GM18511 (cell line): ENCODE measurements around the gene TASP1.

ENCODE experiments used
- ATAC-seq: cut with Tn5 transposase; IDR thresholded peaks from one replicate; pipeline ENCODE4 v1.9.1; 2021; ENCODE audit warnings: mild to moderate bottlenecking, moderate library complexity; ENCODE audit not compliant: unreplicated experiment

TASP1 gene

DNA sequence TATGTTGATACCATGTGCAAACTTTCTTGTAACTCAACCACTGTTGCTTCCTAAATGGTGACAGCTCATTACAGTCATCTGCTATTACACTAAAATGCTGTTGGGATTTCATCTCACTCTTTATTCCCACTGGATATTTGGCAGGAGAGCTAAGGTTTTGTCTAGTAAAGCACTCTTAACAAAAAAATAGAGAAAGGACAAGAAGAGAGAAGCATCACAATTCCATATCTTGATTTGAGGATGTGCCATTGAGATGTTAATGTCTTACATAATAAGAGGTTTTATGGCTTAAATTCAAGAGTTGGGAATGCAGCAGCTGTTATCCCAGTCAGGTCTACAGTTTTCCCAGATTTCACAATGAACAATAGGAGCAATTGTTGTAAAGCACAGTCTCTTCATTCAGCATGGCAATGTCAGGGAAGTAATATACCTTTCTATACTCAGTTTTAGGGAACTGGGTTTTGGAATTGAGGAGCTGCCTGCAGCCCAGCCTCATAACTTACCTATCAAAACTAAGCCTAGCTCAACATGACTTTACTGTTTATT, 282.7 kb downstream of the TASP1 start:
- ATAC-seq = no peak

DNA sequence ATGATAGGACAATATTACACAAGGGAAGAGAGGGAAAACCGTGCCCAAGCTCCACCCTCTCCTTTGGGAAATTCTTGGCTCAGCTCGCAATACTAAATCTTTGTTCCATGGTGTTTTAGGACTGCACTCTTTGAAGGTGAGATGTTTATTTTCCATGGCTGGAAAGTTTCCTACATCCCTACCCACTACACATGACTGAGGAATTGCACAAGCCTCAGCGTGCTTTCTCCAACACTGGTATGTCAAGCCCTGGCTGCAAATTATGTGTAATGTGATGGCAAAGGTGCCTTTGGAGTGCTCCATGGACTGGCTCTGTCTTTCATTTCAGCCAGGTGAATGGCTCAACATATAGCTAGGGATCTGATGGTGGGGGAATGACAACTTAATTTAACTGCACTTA, 283.3 kb downstream of the TASP1 start:
- ATAC-seq = no peak

DNA sequence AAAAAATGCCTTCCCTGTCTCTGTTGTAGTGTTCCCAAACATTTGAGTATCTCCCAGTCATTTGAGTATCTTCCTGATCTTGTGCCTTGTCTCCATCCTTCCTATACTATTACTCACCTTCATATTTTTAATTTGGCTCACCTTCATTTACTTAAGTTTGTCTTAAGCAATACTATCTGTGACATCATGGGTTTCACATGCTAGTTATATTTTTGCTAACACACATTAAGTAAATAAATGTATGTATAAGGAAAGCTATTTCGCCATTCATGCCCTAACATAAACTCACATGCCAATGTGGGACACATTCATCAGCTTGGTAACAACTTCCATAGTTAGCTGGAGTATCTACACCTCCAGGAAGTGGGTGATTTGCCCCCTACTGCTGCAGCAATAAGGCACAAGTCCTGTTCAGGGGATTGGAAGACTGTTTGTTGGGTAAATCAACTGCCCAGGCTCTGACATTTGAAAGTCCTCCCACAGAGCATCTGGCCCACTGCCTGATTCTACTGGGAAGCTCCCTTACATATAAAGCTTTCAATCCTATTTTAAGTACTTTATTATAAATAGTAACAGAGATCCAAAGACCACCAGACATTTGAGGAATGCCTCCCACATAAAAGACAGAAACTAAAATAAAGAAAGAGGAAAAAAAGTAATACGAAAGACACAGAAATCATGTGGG, 285.3 kb downstream of the TASP1 start:
- ATAC-seq = no peak

DNA sequence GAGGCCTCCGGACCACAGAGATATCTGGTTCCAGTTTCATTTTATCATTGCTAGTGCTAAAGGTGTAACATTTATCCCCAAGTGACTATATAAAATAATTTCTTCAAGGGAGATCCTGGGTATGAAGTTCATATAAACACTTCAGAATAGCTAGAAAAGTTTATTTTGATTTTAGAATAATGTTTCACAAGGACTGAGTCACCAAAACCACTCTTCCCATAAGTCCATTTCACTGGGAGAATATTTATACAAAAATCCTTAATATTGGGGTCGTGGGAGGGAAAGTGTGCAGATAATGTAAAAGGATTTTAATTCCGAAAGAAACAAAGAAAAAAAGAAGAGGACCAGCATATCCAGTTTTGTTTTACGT, 289.5 kb downstream of the TASP1 start:
- no peak for ATAC-seq

DNA sequence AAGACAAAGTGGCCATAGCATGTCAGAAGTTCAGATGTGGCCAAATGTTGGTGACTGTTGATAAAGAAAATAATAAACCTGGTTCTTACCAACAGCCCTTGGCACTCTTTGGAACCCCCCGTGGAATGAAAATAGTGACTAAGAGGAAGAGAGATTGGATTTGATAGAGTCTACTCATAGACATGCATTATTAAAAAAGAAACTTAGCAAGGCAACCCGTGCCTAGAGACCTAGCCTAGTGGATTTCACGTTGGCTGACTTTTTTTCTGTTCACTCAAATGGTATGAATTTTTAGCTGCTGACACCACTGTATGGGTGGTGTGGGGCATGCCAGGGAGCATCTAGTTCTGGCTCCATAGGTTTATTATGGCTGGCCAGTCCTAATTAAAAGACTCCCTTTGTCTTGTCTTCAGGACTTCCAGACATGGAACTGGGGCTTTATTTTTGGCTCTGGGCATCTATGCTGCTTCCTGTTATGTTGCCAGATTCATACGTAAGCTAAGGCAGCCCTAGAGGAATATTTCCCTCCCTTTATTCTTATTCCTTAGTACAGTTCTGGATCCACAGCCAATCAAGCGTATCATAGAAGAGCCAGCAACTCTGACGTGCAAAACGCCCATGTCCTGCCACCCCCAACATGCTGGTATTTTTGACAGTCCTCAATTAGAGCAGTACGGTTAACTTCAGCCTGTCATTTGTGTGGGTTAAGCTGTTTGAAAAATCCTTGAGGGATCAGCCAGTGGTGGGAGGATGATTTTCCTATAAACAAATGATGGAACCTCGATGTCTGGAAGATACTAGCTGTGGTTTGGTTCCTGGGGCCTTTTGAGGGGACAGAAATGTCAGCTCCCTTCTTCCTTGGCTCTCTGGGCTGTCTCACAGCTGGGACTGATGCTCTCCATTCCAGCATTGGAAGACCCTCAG, 290.2 kb downstream of the TASP1 start:
- ATAC-seq = no peak

DNA sequence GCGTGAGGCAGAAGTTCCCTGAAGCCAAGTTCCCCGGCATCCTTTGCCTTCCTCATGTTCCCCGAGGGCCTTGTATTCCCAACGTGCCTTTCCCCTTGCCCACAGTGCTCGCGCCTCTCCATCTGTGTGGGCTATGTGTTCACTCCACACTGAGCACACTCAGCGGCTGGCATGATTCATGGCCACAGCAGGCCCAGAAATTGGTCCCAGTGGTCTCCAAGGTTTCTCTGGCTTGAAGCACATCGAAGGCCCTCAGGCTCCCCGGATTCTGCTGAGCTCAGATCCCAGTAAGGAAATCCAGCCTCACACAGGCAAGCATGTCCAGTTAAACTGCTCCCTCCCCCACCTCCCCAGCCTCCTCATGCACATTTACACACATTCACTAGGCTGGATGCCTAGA, 294.1 kb downstream of the TASP1 start:
- ATAC-seq = no peak

DNA sequence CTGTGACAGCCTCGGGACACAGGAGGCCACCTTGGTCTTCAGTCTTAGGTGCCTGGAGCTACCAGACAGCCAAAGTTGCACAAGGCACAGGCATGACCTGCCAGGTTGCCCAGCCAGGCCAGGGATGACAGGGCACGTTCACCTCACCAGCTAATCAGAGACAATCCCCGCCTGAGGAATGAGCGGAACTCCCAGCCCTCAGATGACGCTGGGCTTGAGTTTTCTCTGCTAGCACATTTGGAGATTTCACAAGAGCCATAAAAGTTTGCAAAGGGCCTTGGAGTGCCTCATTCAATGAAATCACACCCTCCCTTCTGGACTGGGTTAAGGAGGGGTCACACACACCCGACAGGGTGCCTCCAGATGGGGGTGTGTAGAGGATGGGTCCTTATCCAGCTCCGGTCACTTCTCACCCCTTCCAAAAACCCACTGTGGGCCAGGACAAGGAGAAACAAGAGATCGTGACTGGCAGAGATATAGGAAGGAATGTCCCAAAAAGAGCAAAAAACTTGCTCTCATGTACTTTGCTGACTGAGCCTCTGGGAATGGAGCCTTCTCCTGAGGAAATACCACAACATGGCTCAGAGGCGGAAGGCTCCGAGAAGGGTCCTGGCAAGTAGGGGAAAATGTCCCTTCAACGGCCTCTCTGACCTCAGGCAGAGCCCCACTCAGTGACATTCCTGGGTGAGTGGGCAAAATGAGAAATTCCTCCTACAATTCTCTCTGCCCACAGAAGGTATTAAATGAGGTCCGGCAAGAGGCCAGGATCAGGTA, 296.1 kb downstream of the TASP1 start:
- no peak for ATAC-seq

DNA sequence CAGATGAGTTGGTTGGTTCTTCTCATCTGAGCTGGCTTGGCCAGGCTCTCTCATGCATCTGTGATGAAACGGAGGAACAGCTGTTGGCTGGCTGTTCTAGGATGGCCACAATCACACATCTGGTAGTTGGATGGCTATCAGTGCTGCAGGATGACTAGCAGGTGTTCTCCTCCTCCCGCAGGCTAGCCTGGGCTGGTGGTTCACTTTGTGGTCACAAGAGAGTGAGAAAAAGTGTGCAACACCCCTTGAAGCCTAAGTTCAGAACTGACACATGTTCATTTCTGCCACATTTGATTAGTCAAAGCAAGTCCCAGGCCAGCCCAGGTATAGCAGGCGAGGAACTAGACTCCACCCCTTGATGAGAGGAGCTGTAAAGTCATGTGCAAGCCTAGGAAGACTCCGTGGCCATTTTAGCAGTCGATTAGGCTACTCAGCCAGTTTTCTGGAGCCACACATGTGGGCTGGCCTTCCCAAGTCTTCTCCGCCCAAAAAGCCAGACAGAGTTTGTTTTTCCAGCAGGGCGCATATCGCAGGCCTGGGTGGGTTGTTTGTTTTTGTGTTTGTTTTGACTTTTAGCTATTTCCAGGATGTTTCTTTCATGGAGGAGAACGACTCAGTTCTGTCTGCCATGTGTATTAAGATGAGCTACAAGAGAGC, 296.9 kb downstream of the TASP1 start:
- peak; percentile 56 for ATAC-seq

DNA sequence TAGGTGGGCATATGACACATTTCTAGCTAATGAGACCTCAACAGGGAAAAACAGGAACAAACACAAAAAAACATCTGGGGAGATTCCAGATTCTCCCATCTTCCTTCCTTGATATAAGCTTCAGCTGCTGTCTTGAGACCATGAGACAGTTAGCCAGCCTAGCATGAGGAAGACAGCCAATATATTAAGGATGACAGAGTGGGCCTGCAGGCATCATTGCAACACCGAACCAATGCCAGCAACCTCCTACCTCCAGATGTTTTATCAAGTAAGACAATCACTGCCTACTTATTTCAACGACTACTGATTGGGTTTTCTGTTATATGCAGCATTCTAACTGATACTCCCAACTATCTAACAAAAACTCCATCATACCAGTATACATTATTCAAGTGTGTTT, 298.6 kb downstream of the TASP1 start:
- ATAC-seq = no peak
